Measurements from ENCODE around the gene PCDHGC5. TPM values are rescaled to one million over a fixed set of nuclear protein-coding genes. Genes with fewer than 3 reads are reported as not detected.

PCDHGC5 gene
- total RNA-seq, 1 experiment from 2014 or later = 0.14 TPM

- in situ Hi-C loops (cut with HindIII; ENCODE audit: low sequenced_read_pairs) = no loop called here
- DNase-seq (ENCODE audit: low spot score) = no peak
Measured at GRCh38 chr5:141489841-141490240, 960 bp downstream of the PCDHGC5 start.

GRCh38 chr5:141490271-141490670 lies 1.4 kb downstream of the PCDHGC5 start:
- in situ Hi-C loops (cut with HindIII; ENCODE audit: low sequenced_read_pairs) = no loop called here
- no peak for DNase-seq (ENCODE audit: low spot score)

- in situ Hi-C loops (cut with HindIII; ENCODE audit: low sequenced_read_pairs) = no loop called here
- DNase-seq (ENCODE audit: low spot score) = no peak
Measured at GRCh38 chr5:141490771-141491170, 1.9 kb downstream of the PCDHGC5 start.

GRCh38 chr5:141491323-141492167 lies 2.7 kb downstream of the PCDHGC5 start:
- DNase-seq (ENCODE audit: low spot score) = peak; percentile 3
- in situ Hi-C loops (cut with HindIII; ENCODE audit: low sequenced_read_pairs) = no loop called here

GRCh38 chr5:141492168-141492885 lies 3.4 kb downstream of the PCDHGC5 start:
- in situ Hi-C loops (cut with HindIII; ENCODE audit: low sequenced_read_pairs) = no loop called here
- DNase-seq (ENCODE audit: low spot score) = peak; percentile 11

GRCh38 chr5:141493500-141494422 lies 4.9 kb downstream of the PCDHGC5 start:
- DNase-seq (ENCODE audit: low spot score) = peak; percentile 57
- in situ Hi-C loops (cut with HindIII; ENCODE audit: low sequenced_read_pairs) = no loop called here

GRCh38 chr5:141494761-141495452 lies 6.0 kb downstream of the PCDHGC5 start:
- in situ Hi-C loops (cut with HindIII; ENCODE audit: low sequenced_read_pairs) = no loop called here
- no peak for DNase-seq (ENCODE audit: low spot score)

- DNase-seq (ENCODE audit: low spot score) = no peak
- in situ Hi-C loops (cut with HindIII; ENCODE audit: low sequenced_read_pairs) = no loop called here
Measured at GRCh38 chr5:141495453-141495811, 6.6 kb downstream of the PCDHGC5 start.

GRCh38 chr5:141496038-141496437 lies 7.2 kb downstream of the PCDHGC5 start:
- no peak for DNase-seq (ENCODE audit: low spot score)
- in situ Hi-C loops (cut with HindIII; ENCODE audit: low sequenced_read_pairs) = no loop called here

GRCh38 chr5:141501761-141502160 lies 12.9 kb downstream of the PCDHGC5 start:
- no peak for DNase-seq (ENCODE audit: low spot score)
- in situ Hi-C loops (cut with HindIII; ENCODE audit: low sequenced_read_pairs) = no loop called here

GRCh38 chr5:141503681-141504080 lies 14.8 kb downstream of the PCDHGC5 start:
- in situ Hi-C loops (cut with HindIII; ENCODE audit: low sequenced_read_pairs) = no loop called here
- DNase-seq (ENCODE audit: low spot score) = no peak

- no peak for DNase-seq (ENCODE audit: low spot score)
- in situ Hi-C loops (cut with HindIII; ENCODE audit: low sequenced_read_pairs) = no loop called here
Measured at GRCh38 chr5:141504216-141504615, 15.3 kb downstream of the PCDHGC5 start.

GRCh38 chr5:141506381-141507155 lies 17.7 kb downstream of the PCDHGC5 start:
- in situ Hi-C loops (cut with HindIII; ENCODE audit: low sequenced_read_pairs) = no loop called here
- DNase-seq (ENCODE audit: low spot score) = no peak

- in situ Hi-C loops (cut with HindIII; ENCODE audit: low sequenced_read_pairs) = no loop called here
- no peak for DNase-seq (ENCODE audit: low spot score)
Measured at GRCh38 chr5:141507387-141508091, 18.7 kb downstream of the PCDHGC5 start.

- in situ Hi-C loops (cut with HindIII; ENCODE audit: low sequenced_read_pairs) = no loop called here
Measured at GRCh38 chr5:141508440-141508797, 19.5 kb downstream of the PCDHGC5 start.

GRCh38 chr5:141508798-141509611 lies 20.1 kb downstream of the PCDHGC5 start:
- peak; percentile 61 for DNase-seq (ENCODE audit: low spot score)

More at GRCh38 chr5:141508440-141508797, 19.5 kb downstream of the PCDHGC5 start:
- no peak for DNase-seq (ENCODE audit: low spot score)

GRCh38 chr5:141510160-141510559 lies 21.3 kb downstream of the PCDHGC5 start:
- in situ Hi-C loops (cut with HindIII; ENCODE audit: low sequenced_read_pairs) = no loop called here
- DNase-seq (ENCODE audit: low spot score) = no peak

More at GRCh38 chr5:141508798-141509611, 20.1 kb downstream of the PCDHGC5 start:
- in situ Hi-C loops (cut with HindIII; ENCODE audit: low sequenced_read_pairs) = no loop called here
